Hepatocyte (in vitro differentiated cells): Measurements from ENCODE around the gene C16orf92. TPM values are rescaled to one million over a fixed set of nuclear protein-coding genes. Genes with fewer than 3 reads are reported as not detected.

Experiments used
- DNase-seq: peaks from one replicate; pipeline ENCODE4 v3.0.0-alpha.2; 2016; ENCODE audit warnings: low spot score
- H2AFZ ChIP-seq: fragments of 200-600 bp; sonication (generic); 2 replicates; pipeline ENCODE4 v1.6.0; 2016; ENCODE audit warnings: antibody characterized with exemption, mild to moderate bottlenecking
- H3K27ac ChIP-seq: fragments of 200-600 bp; sonication (generic); 2 replicates; pipeline ENCODE4 v1.5.1; 2016; ENCODE audit warnings: mild to moderate bottlenecking
- H3K27me3 ChIP-seq: fragments of 200-600 bp; sonication (generic); 2 replicates; pipeline ENCODE4 v1.6.1; 2016
- H3K36me3 ChIP-seq: fragments of 200-600 bp; sonication (generic); replicated peaks from 2 replicates; pipeline ENCODE4 v1.5.1; 2016; ENCODE audit warnings: low read depth; ENCODE audit not compliant: insufficient read depth
- H3K4me1 ChIP-seq: fragments of 200-600 bp; sonication (generic); 2 replicates; pipeline ENCODE4 v1.5.1; 2016; ENCODE audit warnings: mild to moderate bottlenecking, moderate library complexity; ENCODE audit not compliant: insufficient read depth
- H3K4me2 ChIP-seq: fragments of 200-600 bp; sonication (generic); 2 replicates; pipeline ENCODE4 v1.6.0; 2016
- H3K4me3 ChIP-seq: fragments of 200-600 bp; sonication (generic); 2 replicates; pipeline ENCODE4 v1.5.1; 2016; ENCODE audit warnings: mild to moderate bottlenecking
- H3K79me2 ChIP-seq: fragments of 200-600 bp; sonication (generic); 2 replicates; pipeline ENCODE4 v1.6.0; 2017; ENCODE audit warnings: mild to moderate bottlenecking
- H3K9me2 ChIP-seq: fragments of 200-600 bp; sonication (generic); replicated peaks from 2 replicates; pipeline ENCODE4 v1.6.0; 2017; ENCODE audit warnings: mild to moderate bottlenecking; ENCODE audit not compliant: insufficient read depth
- H3K9me3 ChIP-seq: fragments of 200-600 bp; sonication (generic); 2 replicates; pipeline ENCODE4 v1.5.1; 2016; ENCODE audit warnings: low read depth, mild to moderate bottlenecking
- H4K20me1 ChIP-seq: fragments of 200-600 bp; sonication (generic); 2 replicates; pipeline ENCODE4 v1.6.0; 2016; ENCODE audit warnings: mild to moderate bottlenecking; ENCODE audit not compliant: insufficient read depth, poor library complexity, severe bottlenecking
- EZH2 ChIP-seq: fragments of 200-600 bp; sonication (generic); IDR thresholded peaks from 2 replicates; pipeline ENCODE4 v1.6.1; 2016; ENCODE audit warnings: antibody characterized with exemption, mild to moderate bottlenecking, borderline replicate concordance
- EZH2phosphoT487 ChIP-seq: fragments of 200-600 bp; sonication (generic); IDR thresholded peaks from one replicate; pipeline ENCODE4 v1.6.1; 2018; ENCODE audit warnings: antibody characterized with exemption, mild to moderate bottlenecking, low read depth, moderate library complexity; ENCODE audit not compliant: unreplicated experiment, severe bottlenecking
- WGBS: methylation state at CpG from one replicate; pipeline ENCODE4 v1.1.6; 2016; ENCODE audit warnings: low lambda C conversion rate; ENCODE audit errors: missing lambda C conversion rate; 5-methylcytosine and 5-hydroxymethylcytosine counted together
- polyA plus RNA-seq: library from polyadenylated mRNA; unstranded; fragments of >200 nt; fragmentation: Nextera tagmentation; extraction: Ambion mirVana; gene quantifications from 2 replicates; pipeline ENCODE4 v1.2.1, GENCODE V29; 2016
- total RNA-seq: library from RNA; depleted of rRNA; stranded (reverse); fragments of >200 nt; gene quantifications from 2 replicates; pipeline ENCODE4 v1.2.3, GENCODE V29; 2014
- TF ChIP-seq, protein P1 (sequence below): fragments of 200-600 bp; sonication (generic); IDR thresholded peaks from 2 replicates; pipeline ENCODE4 v1.5.1; 2016; ENCODE audit warnings: antibody characterized with exemption, mild to moderate bottlenecking; ENCODE audit not compliant: poor library complexity

C16orf92 gene
- total and polyA plus RNA-seq, 2 experiments from 2014 or later: not detected

DNA sequence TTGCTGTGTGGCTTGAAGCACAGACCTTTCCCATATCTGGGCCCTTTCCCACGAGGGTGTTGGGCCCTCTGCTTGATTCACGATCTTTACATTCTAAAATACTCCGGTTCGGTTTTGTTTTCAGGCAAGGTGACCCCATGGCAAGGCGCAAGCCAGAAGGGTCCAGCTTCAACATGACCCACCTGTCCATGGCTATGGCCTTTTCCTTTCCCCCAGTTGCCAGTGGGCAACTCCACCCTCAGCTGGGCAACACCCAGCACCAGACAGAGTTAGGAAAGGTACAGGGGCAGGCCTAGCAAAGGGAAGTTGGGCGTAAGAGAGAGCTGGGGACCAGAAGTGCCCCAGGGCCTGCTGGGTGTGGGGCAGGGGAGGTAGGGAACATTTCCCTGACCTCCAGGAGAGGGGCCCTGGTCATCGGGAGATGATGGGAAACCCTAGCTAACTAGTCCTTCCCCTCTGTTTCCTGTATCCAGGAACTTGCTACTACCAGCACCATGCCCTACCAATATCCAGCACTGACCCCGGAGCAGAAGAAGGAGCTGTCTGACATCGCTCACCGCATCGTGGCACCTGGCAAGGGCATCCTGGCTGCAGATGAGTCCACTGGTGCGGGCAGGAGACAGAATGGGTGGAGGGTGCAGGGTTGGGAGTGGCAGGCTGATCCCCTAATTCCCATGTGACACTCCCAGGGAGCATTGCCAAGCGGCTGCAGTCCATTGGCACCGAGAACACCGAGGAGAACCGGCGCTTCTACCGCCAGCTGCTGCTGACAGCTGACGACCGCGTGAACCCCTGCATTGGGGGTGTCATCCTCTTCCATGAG is 44.0 kb downstream of the C16orf92 start:
- Histone ChIP-seq H3K4me2 (peak overlapping the region; percentile 89), H3K4me3 (peak overlapping the region; percentile 86), H3K27me3 (no peaks in the 10 kb centered on the region), H3K27ac (peak overlapping the region; percentile 98), H4K20me1 (peaks cover 15% of the 10 kb centered on the region), H3K9me2 (no peaks in the 10 kb centered on the region), H3K79me2 (peaks cover 47% of the 10 kb centered on the region), H3K4me1 (peaks cover 20% of the 10 kb centered on the region), H2AFZ (no peak overlapping the region), H3K36me3 (no peaks in the 10 kb centered on the region), H3K9me3 (no peaks in the 10 kb centered on the region)
- WGBS: 81% methylated on average over 21 of the region's 21 CpGs
- no peak for DNase-seq
- TF ChIP-seq EZH2 (no peak), EZH2phosphoT487 (no peak)
- TF ChIP-seq, protein P1, sequence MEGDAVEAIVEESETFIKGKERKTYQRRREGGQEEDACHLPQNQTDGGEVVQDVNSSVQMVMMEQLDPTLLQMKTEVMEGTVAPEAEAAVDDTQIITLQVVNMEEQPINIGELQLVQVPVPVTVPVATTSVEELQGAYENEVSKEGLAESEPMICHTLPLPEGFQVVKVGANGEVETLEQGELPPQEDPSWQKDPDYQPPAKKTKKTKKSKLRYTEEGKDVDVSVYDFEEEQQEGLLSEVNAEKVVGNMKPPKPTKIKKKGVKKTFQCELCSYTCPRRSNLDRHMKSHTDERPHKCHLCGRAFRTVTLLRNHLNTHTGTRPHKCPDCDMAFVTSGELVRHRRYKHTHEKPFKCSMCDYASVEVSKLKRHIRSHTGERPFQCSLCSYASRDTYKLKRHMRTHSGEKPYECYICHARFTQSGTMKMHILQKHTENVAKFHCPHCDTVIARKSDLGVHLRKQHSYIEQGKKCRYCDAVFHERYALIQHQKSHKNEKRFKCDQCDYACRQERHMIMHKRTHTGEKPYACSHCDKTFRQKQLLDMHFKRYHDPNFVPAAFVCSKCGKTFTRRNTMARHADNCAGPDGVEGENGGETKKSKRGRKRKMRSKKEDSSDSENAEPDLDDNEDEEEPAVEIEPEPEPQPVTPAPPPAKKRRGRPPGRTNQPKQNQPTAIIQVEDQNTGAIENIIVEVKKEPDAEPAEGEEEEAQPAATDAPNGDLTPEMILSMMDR: no peak

DNA sequence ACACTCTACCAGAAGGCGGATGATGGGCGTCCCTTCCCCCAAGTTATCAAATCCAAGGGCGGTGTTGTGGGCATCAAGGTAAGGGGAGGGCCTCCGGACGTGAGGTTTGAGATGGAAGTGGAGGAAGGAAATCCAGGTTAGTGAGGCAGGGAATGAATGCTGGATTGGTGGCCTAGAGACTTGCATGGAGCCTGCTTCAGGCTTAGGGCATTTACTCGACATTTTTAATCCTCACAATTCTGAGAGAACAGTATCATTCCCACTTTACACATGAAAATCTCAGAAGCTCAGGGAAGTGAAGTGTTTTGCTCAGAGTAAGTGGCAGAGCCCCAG is 44.6 kb downstream of the C16orf92 start:
- H4K20me1 ChIP-seq: peaks cover 15% of the 10 kb centered on the region
- no peaks in the 10 kb centered on the region for H3K9me2 ChIP-seq
- H2AFZ ChIP-seq: no peak overlapping the region
- no peak for DNase-seq
- H3K36me3 ChIP-seq: no peaks in the 10 kb centered on the region
- peaks cover 47% of the 10 kb centered on the region for H3K79me2 ChIP-seq
- no peaks in the 10 kb centered on the region for H3K27me3 ChIP-seq
- TF ChIP-seq, protein P1: no peak
- TF ChIP-seq EZH2phosphoT487 (no peak), EZH2 (no peak)
- 95% methylated on average over 6 of the region's 6 CpGs for WGBS
- H3K4me3 ChIP-seq: no peak overlapping the region
- peak overlapping the region; percentile 89 for H3K4me2 ChIP-seq
- no peaks in the 10 kb centered on the region for H3K9me3 ChIP-seq
- H3K4me1 ChIP-seq: peaks cover 20% of the 10 kb centered on the region
- H3K27ac ChIP-seq: no peak overlapping the region

DNA sequence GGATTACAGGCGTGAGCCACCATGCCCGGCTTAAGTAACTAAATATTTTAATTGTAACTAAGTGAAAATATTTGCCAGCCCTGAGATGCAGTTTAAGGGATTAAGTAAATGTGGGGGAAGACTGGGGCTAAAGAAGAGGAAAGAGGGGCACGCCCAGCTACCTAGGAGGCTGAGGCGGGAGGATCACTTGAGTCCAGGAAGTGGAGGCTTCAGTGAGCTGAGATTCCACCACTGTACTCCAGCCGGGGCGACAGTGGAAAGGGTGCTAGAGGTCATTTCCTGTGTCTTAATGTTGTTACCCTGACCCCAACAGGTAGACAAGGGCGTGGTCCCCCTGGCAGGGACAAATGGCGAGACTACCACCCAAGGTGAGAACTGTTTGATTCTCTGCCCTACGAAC is 45.3 kb downstream of the C16orf92 start:
- Histone ChIP-seq H3K9me3 (no peaks in the 10 kb centered on the region), H3K27me3 (no peaks in the 10 kb centered on the region), H2AFZ (no peak overlapping the region), H3K36me3 (no peaks in the 10 kb centered on the region), H3K9me2 (no peaks in the 10 kb centered on the region), H3K4me2 (no peak overlapping the region), H4K20me1 (peaks cover 15% of the 10 kb centered on the region), H3K4me1 (peaks cover 17% of the 10 kb centered on the region), H3K27ac (no peak overlapping the region), H3K79me2 (peaks cover 41% of the 10 kb centered on the region), H3K4me3 (no peak overlapping the region)
- TF ChIP-seq, protein P1: no peak
- no peak for TF ChIP-seq EZH2phosphoT487
- no peak for TF ChIP-seq EZH2
- WGBS: 96% methylated on average over 9 of the region's 9 CpGs
- no peak for DNase-seq
